GM18502 (cell line): ENCODE results near the gene KDM4F.
"Not testable (repeated sequence)": the region's sequence is repeated elsewhere in the genome, so short reads cannot be mapped to it uniquely, and the experiment has no call there.

Source experiments
- ATAC-seq: cut with Tn5 transposase; IDR thresholded peaks from one replicate; pipeline ENCODE4 v1.9.1; 2021; ENCODE audit warnings: mild to moderate bottlenecking; ENCODE audit not compliant: unreplicated experiment, poor library complexity

Gene KDM4F

DNA sequence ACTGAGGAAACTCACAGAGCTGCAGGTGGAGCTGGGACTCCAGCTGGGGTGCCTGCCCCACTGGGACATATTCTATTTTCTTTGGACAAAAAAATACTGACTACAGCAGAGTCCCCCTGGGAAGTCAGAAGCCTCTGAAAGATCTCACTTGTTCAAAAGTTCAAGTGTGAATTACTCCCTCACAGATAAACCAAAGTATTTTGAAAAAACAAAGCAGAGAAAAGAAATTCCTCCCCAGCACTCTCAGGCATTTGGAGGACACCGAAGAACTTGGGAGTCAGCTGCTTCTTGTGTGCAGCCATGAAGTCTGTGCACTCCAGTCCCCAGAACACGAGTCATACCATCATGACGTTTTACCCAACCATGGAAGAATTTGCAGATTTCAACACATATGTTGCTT, at the start of gene KDM4F:
KDM4F (plus strand) TSS at position 301 of the 400 bp plus-strand sequence.
- ATAC-seq, result not testable (repeated sequence)

- ATAC-seq, result no peak
Observed at GRCh38 chr11:95003716-95004115, 45.5 kb upstream of the KDM4F start.

GRCh38 chr11:95005642-95006041, 43.6 kb upstream of the KDM4F start:
- no peak for ATAC-seq

DNA sequence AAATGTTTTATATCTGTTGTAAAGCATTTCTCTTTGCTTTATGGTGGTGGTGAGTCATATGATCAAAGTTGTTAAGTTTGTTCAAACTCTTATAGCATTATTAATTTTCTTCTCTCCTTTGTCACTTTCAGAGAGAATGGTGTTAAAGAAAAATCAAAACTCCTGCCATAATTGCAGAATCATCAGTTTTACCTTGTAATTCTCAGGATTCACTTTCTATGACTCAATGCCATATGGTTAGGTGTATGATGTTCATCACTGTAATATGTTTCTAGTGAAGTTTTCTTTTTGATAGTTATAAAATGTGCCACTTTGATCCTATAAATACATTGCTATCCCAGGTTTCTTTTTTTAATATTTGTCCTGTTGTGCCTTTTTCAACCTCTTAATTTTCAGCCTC, 37.8 kb upstream of the KDM4F start:
- ATAC-seq, result no peak

GRCh38 chr11:95014184-95014821, 34.9 kb upstream of the KDM4F start:
- no peak for ATAC-seq

GRCh38 chr11:95016139-95016538, 33.1 kb upstream of the KDM4F start:
- ATAC-seq, result no peak

DNA sequence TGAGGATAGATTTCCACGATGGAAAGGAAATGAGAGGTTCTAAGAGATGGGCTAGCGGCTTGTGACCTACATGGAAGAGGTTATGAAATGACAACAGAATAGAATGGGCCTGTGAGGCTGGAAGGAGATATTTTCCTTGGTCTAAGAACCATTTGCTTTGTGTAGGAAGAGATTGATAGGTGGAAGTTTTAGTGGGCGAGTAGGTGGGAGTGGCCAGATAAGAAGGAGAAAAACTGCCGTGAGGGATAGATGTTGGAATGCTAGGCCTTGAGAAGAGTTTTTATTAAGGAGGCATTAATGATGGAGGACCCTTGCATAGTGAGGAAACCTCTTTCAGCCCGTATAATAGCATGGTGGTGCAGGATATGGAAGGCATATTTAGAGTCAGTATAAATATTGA, 27.8 kb upstream of the KDM4F start:
- ATAC-seq, result not testable (repeated sequence)

DNA sequence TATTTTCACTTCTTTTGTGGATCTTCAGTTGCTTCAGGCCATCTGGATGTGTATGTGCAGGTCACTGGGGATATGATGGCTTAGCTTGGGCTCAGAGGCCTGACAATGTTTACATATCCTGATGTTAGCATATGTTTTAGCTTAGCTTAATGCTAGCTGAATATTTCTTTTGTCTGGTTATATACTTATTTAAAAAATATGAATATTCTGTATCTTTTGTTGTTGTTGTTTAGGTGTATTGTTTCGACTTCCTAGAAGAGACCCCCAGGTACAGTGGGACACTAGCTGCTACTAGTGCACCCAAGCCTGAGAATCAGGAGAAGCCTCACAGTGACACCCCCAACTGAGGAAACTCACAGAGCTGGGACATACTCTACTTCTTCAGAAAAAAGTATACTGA, 24.3 kb upstream of the KDM4F start, which contains the start of gene KDM4E:
KDM4E (plus strand) TSS at position 301 of the 400 bp plus-strand sequence. CDS start 300 bp downstream, outside the sequence.
- no peak for ATAC-seq

DNA sequence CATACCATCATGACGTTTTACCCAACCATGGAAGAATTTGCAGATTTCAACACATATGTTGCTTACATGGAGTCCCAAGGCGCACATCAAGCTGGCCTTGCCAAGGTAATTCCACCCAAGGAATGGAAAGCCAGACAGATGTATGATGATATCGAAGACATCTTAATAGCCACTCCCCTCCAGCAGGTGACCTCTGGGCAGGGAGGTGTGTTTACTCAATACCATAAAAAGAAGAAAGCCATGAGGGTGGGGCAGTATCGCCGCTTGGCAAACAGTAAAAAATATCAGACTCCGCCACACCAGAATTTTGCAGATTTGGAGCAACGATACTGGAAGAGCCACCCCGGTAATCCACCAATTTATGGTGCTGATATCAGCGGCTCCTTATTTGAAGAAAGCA, 23.6 kb upstream of the KDM4F start:
- not testable (repeated sequence) for ATAC-seq

DNA sequence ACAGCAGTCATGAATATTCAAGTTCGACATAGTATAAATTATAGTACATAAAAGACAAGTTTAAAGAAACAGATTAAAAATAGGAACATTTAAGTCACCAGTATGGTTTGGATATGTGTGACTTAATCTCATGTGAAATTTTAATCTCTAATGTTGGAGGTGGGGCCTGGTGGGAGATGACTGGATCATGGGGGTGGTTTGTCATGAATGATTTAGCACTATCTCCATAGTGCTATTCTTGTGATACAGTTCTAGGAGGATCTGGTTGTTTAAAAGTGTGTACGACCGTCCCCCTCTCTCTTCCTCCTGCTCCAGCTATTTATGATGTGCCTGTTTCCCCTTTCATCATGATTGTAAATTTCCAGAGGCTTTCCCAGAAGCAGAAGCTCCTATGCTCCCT, 20.9 kb upstream of the KDM4F start:
- ATAC-seq, result no peak

GRCh38 chr11:95033051-95033450, 16.2 kb upstream of the KDM4F start:
- no peak for ATAC-seq

GRCh38 chr11:95035316-95035715, 13.9 kb upstream of the KDM4F start:
- ATAC-seq, result no peak

GRCh38 chr11:95037356-95038035, 11.7 kb upstream of the KDM4F start:
- not testable (repeated sequence) for ATAC-seq

GRCh38 chr11:95042239-95042638, 7.0 kb upstream of the KDM4F start:
- ATAC-seq, result no peak

- ATAC-seq, result no peak
Observed at GRCh38 chr11:95042906-95043305, 6.3 kb upstream of the KDM4F start.

- no peak for ATAC-seq
Observed at GRCh38 chr11:95044010-95044409, 5.2 kb upstream of the KDM4F start.

DNA sequence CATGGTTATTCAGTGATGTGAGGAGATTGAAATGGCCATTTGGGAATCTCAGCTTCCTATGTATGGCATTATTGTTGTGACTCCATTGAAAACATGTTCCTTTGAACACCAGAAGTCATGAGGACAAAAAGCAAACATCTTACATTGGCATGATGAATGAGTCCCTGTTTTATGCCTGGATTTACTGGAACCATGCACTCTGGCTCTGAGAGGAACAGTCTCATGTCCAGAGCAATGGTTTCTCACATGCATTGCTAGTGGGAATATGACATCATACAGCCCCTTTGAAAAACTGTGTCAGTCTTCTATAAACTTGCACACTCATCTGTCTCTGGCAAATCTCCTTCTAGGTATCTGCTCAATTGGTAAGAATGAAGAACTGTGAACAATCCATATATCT, 3.4 kb upstream of the KDM4F start:
- no peak for ATAC-seq

DNA sequence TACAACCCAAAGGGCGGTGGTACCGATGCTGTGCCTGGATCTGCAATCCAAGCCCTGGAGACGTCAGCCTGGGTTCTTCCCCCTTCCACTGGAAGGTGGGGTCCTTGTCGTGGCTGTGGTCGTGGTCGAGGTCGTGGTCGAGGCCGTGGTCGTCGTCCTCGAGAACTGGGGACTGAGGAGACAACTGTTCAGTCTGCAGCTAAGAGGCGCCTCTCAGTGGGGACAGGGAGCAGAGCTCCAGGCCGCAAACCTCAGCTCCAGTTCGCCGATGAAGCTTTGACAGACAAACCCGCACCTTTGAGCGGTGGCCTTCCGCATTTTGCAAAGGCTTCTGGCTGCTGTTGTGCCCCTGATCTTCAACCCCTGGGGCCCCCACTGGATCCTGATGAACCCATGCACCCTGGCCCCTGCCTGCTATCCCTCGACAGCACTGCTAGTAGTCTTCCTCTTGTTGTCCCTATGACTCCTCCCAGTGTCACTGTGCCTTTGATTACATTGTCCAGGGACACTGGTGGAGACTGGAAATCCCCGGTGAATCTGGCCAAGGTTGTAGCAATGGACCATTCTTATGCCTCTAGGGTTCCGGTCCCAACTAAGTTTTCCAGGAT, 1.5 kb downstream of the KDM4F start:
- no peak for ATAC-seq

DNA sequence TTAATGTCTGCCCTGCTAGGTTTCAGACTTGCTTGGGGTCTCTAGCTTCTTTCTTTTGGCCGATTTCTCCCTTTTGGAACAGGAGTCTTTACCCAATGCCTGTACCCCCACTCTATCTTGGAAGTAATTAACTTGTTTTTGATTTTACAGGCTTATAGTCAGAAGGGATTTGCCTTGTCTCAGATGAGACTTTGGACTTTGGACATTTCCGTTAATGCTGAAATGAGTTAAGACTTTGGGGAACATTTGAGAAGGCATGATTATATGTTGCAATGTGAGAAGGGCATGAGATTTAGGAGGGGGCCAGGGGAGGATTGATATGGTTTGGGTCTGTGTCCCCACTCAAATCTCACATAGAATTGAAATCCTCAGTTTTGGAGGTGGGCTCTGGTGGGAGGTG, 5.1 kb downstream of the KDM4F start:
- no peak for ATAC-seq

- ATAC-seq, result peak; percentile 99
Observed at GRCh38 chr11:95055283-95055897, 6.2 kb downstream of the KDM4F start.

- ATAC-seq, result no peak
Observed at GRCh38 chr11:95057959-95058358, 8.7 kb downstream of the KDM4F start.
